HG03342 (cell line): ENCODE results near the gene TAC1.
"Not testable (repeated sequence)": the region's sequence is repeated elsewhere in the genome, so short reads cannot be mapped to it uniquely, and the experiment has no call there.

Experiments
- ATAC-seq: cut with Tn5 transposase; IDR thresholded peaks from one replicate; pipeline ENCODE4 v1.9.1; 2021; ENCODE audit warnings: mild to moderate bottlenecking, moderate library complexity; ENCODE audit not compliant: unreplicated experiment

Gene TAC1, protein sequence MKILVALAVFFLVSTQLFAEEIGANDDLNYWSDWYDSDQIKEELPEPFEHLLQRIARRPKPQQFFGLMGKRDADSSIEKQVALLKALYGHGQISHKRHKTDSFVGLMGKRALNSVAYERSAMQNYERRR

DNA sequence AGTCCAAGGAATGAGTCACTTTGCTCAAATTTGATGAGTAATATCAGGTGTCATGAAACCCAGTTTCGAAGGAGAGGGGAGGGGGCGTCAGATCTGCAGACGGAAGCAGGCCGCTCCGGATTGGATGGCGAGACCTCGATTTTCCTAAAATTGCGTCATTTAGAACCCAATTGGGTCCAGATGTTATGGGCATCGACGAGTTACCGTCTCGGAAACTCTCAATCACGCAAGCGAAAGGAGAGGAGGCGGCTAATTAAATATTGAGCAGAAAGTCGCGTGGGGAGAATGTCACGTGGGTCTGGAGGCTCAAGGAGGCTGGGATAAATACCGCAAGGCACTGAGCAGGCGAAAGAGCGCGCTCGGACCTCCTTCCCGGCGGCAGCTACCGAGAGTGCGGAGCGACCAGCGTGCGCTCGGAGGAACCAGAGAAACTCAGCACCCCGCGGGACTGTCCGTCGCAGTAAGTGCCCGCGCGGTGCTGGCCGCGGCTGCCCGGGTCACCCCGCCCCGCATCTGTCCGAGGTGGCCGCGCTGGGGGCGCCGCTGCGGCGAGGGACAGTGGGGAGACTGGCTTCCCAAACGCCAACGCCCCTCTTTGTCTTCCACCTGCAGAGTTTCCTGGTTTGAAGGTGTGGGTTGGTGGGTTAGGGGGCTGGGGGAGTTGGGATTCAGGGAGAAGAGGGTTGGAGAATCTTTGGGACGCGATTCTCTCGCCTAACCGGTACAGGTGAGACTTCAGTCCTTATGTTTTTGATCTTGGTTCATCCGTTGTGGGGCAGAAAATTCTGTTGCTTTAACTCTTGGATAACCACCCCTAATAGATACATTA is at the start of gene TAC1:
TAC1 (plus strand) TSS at position 351 of the 829 bp plus-strand sequence. CDS start 527 bp downstream, outside the sequence.
- ATAC-seq, result no peak

DNA sequence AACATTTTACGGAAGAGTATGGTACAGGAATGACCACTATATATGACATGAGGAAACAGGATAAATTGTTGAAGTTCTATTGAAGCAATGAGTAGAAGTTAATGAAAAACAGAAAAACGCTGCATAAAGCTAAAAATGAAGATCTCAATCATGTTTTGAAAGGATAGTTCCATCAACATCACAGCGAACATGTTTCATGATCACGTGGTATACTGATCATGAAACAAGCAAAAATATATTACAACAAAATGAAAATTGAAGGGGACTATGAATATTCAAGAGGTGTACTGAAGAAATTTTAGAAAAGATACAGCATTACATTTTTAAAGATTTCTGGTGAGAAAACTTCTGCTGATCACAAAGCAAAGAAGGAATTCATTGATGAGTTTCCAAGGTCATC is 45.9 kb upstream of the TAC1 start:
- ATAC-seq, result no peak

DNA sequence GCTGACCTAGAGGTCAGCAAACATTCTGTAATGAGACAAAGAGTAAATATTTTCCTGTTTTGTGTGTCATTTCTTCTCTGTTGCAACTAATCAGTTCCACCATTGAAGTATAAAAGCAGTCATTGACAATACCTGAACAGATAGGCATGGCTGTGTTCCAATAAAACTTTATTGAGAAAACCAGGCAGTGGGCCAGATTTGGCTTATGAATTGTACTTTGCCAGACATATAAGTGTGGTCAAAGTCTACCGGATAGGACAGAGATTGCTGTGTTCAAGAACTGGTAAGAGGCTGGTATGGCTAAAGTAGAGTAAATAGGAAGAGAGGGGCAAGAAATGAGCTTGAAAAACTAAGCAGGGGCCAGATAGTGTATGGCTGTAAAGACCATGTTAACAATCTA is 38.3 kb upstream of the TAC1 start:
- no peak for ATAC-seq

- no peak for ATAC-seq
Observed at GRCh38 chr7:97694355-97694754, 37.5 kb upstream of the TAC1 start.

- no peak for ATAC-seq
Observed at GRCh38 chr7:97697396-97697795, 34.5 kb upstream of the TAC1 start.

DNA sequence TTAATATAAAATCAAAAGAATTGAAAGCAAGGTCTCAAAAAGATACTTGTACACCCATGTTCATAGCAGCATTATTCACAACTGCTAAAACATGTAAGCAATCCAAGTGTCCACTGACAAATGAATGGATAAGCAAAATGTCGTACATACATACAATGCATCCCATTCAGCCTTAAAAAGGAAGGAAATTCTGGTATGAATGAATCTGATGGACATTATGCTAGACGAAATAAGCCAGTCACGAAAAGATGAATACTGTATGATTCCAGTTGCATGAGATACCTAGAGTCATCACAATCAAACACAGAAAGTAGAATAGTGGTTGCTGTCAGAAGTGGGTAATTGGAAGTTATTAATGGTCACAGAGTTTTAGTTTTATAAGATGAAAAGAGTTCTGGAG is 9.5 kb upstream of the TAC1 start:
- ATAC-seq, result no peak

- ATAC-seq, result no peak
Observed at GRCh38 chr7:97732565-97733275, 834 bp downstream of the TAC1 start.

- ATAC-seq, result no peak
Observed at GRCh38 chr7:97733276-97734161, 1.6 kb downstream of the TAC1 start.

GRCh38 chr7:97734255-97734654 is 2.4 kb downstream of the TAC1 start:
- ATAC-seq, result no peak

GRCh38 chr7:97735075-97735474 is 3.2 kb downstream of the TAC1 start:
- no peak for ATAC-seq

DNA sequence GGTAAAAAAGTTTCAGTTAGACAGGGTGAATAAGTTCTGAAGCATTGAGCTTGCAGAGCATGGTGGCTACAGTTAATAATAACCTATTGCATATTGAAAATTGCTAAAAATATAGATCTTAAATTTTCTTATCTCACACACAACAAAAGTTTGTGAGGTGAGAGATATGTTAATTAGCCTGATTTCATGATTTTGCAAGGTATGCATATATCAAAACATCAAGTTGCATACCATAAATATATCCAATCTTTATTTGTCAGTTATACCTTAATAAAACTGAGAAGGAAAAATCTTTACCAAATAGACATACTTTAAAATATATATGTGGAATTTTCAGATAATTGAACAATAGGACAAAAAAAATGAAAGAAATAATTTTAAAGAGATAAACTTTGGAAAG is 16.6 kb downstream of the TAC1 start:
- ATAC-seq, result no peak

DNA sequence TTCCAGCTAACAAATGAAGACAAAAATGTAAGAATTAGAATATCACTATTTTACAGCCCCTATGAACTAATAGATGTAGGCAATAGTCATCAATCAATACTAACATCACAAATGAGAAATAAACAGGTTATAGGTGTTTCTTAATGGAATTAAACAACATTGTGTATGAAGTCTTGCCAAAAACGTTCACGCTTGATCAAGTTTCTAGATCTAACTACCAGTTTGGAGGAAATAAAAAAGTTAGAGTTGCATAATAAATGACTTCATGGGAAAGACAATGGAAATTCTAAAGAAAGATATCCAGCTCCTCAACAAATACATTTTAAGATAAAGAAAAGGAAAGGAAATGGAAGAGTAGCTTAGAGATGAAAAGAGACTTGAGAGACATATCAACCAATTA is 19.7 kb downstream of the TAC1 start:
- ATAC-seq, result no peak

DNA sequence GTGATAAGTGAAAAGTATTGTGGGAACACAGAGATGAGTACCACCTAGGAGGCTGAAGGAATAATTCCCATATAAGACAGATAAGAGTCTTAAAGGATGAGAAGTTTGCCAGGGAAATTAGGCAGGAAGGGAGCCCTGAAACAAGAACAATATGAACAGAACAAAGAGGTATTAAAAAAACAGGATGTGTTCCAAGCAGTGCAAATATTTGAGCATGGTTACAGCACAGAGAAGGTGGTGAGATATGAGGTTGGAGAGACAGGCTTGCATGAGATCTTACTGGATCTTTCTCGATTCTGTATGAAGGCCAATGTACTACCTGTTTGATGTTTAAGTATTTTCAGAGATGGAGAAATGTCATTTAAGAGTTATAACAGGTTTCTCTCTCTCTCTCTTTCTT is 20.3 kb downstream of the TAC1 start:
- no peak for ATAC-seq

GRCh38 chr7:97757824-97758223 is 25.9 kb downstream of the TAC1 start:
- ATAC-seq, result no peak

DNA sequence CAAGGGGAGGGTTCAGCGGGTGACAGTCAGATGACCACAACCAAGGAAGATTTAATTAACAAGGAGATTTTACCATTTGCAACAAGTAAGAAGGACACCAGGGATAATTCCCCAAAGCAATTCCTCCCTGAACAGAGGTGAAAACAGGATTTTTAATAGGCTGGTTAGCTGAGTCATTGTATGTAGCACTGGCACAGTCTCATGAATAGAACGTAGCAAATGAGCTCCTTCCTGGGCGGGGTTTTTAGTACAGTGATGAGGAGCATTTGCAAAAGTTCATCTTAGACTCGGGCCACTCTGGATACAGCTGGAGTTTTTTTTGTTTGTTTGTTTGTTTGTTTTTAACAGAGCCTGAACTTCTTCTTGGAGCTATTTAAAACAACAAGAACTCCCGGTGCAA is 39.0 kb downstream of the TAC1 start:
- ATAC-seq, result no peak

DNA sequence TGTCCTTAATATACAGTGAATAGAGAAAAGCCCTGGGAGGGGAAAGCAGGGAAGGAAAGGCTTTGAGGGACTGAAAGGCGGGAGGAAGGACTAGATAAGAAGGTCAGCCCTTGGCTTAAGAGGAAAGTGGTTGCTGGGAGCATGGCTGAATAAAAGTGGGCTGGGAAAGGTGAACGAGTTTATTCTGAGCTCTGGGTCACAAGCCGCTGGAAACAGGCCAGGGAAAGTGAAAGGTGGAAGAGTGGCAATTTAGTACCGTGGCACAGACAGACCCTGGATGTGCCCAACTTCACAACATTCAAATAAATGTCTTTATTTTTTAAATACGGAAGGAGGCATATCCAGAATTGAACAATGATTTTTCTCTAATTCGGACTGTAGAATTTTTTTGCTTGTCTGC is 39.7 kb downstream of the TAC1 start:
- ATAC-seq, result no peak

DNA sequence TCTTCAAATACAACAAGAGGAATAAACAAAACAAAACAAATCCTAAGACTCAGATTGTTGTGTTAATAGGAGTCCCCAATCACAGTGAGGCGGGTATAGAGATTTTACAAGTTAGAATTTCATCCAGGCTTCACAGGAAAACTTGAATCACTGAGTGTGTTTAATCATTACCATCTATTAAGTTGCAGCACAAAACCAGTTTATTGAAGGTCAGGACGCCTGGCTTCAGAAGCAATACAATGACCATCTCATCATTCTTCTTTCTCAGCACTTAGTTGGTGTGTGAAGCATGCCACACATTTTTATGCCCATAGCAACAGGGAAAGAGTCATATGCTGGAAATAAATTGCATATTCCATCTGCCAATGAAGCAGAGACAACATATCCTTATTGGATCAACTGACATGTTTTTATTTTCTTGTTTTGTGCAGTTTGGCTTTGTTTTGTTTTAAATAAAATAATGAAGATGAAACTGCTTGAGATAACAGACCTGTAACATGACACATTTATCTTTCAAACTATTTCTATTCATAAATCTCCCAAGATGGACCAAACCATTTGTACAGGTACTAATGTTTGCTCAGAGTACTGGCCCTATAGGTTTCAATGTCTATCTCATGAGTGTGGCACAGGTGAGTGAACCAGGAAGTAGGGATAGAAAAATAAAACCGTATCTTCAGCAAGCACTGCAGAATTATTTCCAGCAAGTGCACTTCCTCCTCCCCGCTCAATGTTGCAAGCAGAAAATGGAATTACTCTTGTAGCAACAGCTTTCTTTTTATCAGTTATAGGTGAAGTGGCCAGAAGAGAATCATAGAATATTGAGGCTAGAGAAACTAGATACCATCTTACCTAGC is 40.4 kb downstream of the TAC1 start:
- no peak for ATAC-seq

DNA sequence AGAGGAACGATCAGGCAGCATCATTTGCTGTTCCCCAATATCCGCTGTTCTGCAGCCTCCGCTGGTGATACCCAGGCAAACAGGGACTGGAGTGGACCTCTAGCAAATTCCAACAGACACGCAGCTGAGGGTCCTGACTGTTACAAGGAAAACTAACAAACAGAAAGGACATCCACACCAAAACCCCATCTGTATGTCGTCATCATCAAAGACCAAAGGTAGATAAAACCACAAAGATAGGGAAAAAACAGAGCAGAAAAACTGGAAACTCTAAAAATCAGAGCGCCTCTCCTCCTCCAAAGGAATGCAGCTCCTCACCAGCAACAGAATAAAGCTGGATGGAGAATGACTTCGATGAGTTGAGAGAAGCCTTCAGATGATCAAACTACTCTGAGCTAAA is 54.5 kb downstream of the TAC1 start:
- ATAC-seq, result not testable (repeated sequence)
